Stimulated activated CD8-positive, alpha-beta memory T cell treated with anti-CD3 and anti-CD28 coated beads, Interleukin-15, amount 100 ng/mL, for 4 hours (primary cell): ENCODE measurements around the gene HS3ST3A1.

ENCODE experiments used
- DNase-seq, 2 donors: peaks; one replicate each; pipeline ENCODE4 v3.0.0-alpha.2; 2020; ENCODE audit warnings: low read depth in 2 of 2

Gene HS3ST3A1

DNA sequence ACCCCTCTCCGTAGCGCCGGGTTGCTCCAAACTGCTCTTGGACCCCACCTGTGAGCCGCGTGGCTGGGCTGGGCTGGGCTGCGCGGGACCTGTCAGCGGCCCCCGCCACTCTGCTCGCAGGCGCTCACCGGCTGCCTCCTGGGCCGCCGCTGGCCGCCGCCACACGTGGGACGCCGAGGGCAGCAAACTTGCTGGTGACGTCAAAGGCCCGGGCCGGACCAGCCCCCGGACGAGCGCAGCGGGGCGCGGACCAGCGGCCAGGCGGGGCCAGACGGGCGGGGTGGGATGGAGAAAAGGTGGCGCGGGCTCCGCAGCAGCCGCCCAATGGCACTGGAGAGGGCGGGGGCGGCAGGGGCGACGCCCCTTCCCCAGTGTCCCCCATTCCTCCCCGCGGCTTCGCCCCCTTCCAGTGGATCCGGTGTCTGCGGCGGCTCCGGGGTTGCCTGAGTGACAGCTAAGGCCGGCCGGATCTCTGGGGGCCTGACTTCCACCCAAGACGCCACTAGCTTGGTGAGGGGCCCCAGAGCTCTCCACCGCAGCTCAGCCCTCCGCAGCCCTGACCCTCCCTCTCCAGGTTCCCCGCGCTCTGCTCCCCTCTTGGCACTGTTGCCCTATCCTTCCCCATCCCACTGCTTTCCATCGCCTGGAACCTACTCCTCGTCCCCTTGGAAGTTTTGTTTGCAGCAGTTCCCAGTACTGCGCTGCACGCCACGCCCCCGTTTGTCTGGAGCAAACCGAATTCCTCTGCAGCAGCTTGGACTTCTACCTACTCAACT is at the start of gene HS3ST3A1:
Gene HS3ST3A1 (minus strand): TSS at position 154 of the 776 bp plus-strand sequence. CDS start 800 bp downstream, outside the sequence.
- no peak for DNase-seq

DNA sequence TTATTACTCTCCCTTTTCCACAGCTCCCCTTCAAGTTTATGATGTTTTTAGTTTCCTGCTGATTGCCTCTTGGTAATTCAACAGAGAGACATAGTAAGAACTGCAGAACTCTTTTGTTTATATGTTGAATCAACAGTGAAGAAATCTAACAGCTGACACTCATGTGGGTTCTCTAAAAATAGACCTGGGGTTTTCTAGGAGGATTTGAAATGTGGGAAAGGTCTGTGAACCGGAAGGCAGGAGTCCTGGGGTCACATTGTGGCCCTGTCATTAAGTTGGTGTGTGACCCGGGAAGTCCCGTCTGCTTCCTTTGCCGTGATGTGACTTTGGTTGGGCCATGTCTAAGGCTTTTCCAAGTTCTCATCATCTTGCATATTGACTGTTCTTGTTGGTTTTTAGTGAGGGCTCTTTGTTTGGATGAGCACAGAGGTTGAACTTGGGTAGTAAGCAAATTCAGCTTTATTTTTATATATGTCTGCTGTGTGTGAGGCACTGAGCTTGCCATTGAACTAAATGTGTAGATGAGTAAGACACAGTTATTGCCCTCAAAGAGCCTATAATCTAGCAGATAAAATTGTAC is 48.5 kb upstream of the HS3ST3A1 start:
- DNase-seq, result no peak

DNA sequence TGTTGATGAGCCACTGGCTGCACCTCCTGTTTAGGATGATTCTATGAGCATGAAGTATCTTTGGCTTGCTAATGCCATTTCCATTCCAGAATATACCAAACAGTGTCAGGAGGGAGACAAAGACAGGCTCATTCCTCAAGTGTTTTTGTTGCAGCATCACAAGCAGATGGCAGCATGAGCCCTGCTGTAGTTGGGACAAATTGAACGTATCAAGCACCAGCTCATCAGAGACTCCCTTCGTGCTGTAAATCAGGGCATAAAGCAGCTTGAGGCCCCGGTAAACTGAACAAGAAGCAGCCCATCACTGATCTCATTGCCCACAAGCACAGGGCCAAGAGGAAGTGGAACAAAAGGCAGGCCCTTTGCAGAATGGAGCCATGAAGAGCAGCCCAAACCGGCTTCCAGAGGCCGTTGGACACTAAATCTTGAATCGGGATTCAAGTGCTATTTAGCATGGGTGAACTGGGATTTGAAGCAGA is 45.9 kb upstream of the HS3ST3A1 start:
- no peak for DNase-seq

DNA sequence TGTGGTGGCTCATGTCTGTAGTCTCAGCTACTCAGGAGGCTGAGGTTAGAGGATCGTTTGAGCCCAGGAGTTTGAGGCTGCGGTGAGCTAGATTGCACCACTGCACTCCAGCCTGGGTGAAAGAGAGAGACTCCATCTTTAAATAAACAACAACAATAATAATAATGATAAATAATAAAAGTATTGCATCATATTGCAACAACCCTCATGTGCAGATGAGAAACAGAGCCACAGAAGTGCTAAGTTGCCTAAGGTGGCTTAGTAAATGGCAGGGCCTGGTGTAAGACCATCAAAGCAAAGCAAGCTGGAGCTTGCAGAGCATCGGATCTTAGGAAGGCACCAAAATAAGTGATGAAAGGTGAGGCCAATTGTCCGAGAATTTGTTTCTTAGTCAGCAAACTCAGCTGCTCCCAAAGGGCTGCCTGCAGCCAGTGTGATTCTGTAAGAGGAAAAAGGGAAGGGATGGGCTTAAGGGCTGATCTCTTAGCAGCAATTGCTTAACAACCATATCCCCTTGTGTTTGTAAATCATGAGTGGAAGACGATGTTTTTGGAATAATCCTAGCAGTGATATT is 45.3 kb upstream of the HS3ST3A1 start:
- DNase-seq, result no peak

DNA sequence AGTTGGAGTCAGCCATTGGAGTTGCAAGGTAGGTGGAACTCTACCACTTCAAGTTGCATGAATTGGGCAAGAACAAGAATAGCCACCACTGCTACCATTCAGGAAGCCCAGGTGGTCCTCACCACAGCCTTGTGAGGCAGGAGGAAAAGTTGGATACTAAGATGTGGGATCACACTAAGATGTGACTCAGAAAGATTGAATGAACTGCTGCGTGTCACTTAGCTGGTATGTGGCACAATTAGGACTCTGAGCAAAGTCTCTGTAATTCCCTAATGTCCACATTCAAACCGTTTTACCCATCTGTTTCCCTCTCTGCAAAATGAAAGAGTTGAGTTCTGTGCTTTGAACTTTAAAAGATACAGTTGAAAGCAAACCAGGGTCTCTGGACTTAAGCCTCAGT is 44.7 kb upstream of the HS3ST3A1 start:
- DNase-seq, result no peak

DNA sequence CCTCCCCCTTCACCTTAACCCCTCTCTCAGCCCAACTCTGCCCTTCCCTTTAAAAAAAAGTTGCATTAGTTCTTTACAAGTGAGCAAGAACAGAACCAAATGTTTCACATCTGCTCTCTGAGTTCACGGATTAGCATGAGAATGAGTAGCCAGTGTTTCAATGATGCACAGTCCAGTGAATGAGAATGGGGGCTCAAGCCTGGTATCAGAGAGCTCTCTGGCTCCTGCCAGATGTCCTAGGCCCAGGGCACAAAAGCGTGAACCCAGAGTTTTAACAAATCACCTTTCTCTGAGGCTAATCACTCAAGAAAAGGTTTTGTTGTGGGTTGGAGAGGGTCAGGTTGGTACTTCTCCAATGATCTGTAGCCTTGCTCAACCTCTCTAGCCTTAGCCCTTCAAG is 41.5 kb upstream of the HS3ST3A1 start:
- no peak for DNase-seq

DNA sequence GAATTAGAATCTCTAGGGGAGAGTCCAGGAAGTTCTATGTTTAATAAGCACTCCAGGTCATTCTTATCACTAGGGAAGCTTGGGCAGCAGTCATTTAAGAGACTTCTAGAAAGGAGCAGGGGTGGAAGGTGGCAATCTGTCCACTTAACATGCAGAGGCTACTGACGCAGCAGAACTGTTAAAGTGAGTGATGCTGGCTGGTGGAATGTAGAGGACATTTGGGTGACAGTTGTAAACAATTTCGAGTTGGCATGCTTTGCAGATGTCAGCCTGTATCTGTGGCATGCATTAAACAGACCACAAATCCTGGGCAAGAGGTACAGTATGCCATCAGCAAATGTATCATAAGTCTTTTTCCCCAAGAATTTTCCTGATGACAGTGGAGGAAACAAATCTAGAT is 40.5 kb upstream of the HS3ST3A1 start:
- no peak for DNase-seq

DNA sequence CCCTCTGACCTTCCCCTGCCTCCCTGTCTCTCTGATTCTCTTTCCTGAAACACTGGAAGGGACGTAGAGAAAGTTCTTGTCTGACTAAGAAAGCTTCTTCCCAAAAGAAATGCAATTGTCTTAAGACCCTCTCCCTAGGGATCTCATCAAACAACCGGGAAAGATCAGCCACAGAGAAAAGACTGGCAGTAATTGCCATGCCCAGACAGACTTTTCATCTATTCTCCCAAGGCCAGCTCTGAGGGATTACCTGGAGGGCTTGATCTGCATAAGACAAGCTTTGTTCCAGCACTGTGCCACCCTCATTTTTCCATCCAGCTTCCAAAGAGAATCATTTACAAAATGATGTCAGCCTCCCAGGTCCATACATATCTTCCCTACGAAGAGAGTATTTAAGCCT is 38.8 kb upstream of the HS3ST3A1 start:
- no peak for DNase-seq

DNA sequence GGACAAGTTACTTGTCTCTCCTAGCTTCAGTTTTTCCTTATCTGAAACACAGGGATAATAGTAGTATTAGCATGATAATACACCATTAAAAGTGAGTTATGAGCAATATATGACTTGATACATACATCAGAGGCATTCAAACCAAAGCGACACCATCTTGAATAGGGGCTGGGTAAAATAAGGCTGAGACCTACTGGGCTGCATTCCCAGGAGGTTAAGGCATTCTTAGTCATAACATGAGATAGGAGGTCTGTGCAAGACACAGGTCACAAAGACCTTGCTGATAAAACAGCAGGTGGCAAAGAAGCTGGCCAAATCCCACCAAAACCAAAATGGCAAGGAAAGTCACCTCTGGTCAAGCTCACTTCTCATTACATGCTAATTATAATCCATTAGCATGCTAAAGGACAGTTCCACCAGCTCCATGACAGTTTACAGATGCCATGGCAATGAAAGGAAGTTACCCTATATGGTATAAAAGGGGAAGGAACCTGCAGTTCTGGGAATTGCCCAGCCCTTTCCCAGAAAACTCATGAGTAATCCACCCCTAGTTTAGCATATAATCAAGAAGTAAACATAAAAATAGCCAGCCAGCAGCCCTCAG is 37.2 kb upstream of the HS3ST3A1 start:
- no peak for DNase-seq

DNA sequence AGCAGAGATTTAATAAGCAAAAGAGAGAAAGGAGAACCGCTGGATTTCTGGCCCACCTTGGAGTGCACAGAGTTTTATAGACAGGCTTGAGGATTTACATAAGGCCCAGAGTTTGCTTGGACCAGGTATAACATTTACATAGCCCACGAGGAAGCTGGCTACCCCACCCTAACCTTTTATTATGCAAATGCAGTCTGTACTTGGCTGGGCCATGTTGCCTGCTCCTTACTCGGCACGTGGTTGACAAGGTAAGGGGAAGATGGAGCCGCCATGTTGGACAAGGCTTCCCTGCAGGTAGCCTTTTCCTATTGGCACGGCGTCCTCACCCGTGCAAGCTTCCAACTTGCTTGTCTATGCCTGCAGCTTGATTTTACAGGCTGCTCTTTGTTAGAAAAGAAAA is 35.2 kb upstream of the HS3ST3A1 start:
- no peak for DNase-seq

DNA sequence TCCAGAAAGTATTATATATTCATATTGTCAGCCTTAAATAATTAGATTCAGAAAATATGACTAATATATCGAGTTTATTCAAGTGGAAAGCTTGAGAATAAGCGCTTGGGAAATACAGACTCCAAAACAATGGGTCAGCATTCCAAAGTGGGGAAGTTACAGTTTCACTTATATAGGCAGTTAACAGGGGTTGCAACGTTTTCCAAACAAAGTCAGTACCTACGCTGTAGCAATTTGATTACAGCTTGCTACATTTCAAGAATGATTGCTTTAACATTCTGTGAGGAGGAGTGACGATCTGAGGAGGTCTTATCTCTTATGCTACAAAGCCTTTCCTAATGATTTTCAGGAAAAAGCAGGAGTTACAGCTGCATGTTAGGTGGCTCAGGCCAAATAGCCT is 34.2 kb upstream of the HS3ST3A1 start:
- DNase-seq, result no peak

DNA sequence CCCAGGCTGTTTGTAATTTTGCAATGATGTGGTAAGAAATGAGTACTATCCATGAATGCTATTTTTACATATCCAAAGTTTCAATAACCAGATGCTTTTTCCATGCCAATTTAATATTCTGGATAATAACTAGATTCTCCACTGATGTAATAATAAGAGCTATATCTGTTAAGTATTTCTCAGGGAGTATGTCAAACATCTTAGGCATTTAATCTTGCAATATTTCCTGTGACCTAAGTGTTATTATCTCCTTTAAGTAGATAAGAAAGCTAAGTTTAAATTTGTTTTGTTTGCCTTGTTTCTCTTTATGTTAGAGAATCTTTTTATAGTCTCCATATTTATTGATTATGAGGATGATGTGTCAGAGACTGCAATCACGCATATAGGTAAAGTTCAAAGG is 32.3 kb upstream of the HS3ST3A1 start:
- DNase-seq, result no peak

DNA sequence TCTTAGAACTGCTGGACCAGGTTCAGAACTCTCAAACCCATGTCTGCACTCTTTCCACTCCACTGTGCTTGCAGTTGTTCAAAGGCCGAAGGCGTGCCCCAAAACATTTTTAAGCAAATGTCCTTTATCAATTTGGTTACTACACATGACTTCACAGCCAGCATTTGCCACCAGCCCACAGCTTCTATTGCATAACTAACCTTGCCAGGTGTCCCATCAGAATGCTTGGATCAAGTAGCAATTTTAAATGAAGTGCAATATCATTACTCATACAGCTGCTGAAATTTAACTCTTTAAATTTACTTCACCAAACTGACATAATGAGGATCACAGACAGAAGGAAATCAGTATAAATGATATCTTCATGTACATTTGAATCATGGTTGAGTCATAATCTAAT is 29.8 kb upstream of the HS3ST3A1 start:
- DNase-seq, result no peak

DNA sequence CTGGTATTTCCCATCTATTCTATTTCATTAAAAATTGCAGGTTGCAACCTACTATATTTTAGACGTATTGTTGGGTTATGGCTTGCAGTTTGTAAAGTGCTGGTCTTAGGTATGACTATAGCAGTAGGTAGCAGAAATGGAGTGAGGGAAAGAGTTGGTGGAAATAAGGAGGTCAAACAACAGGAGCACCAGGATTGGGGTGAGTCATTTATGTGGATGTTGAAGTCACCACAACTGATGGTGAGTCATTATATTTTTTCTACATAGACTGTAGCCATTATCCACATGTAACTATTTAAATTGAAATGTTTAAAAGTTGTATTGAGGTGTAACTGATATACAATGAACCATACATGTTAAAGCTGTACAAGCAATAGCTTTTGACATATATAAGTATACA is 25.0 kb upstream of the HS3ST3A1 start:
- no peak for DNase-seq

DNA sequence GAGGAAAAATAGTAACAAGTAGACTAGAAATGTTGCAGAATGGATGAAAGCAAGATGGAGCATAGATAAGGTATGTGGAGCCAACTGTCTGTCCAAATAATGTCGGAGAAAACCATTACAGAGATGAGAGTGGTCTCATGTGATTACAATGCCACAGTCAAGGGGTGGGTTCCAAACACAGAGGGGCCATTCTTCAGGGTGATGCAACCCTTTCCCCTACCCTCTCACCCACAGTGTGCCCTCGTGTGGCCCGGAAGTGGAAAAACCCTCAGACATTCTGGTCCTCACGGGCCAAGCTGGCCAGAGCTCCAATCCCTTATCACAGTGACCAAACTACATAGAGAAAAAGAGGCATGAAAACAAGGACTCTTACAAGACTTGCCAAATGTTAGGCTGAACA is 17.7 kb upstream of the HS3ST3A1 start:
- no peak for DNase-seq

DNA sequence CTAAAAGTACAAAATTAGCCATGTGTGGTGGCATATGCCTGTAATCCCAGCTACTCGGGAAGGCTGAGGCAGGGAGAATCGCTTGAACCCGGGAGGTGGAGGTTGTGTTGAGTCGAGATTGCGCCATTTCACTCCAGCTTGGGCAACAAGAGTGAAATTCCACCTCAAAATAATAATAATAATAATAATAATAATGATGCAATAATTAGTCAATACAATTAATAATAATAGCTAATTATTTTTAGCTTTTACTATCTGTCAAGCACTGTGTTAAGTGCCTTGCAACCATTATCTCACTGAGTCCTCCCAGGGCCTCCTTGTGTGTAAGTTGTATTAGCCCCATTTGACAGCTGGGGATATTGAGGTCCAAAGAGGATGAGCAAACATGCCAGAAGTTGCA is 14.3 kb upstream of the HS3ST3A1 start:
- DNase-seq, result no peak

DNA sequence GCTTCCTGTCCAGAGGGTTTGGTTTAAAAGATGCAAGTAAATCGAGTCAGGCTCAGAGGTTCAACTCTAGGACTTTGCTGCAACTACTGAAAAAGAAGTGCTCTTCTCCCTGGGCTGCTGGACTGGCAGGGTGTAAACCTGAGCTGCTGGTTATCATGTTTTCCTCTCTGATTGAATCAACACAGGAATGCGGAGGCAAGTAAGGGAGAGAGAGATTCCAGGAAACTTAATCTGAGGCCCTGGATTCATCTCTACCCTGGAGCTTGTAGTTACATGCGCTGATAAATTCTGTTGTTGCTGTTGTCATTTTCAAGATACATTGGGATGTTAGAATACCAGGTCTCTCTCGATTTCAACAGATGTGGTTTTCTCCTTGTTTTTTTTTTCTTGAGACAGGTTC is 8.2 kb upstream of the HS3ST3A1 start:
- DNase-seq, result no peak

DNA sequence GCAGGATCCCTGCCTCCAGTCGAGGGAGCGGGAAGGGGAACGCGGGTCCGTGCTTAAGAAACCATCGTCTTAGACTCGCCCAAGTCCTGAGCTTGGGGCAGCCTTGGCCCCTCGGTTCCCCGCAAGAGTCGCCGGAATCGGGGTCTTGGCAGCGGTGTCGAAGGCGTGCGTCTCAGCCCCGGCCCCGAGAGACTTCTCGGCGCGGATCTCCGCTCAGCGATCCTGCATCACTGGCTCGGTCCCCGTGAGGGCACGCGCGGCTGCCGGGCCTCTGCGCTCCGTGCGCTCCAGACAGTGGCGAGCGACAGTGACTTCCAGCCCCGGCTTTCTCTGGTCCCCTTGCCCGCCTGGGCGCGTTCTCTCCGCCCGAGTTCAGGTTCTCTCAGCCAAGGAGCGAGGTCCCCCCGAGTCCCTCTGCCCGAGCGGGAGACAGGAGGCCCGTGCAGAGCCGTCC is 380 bp downstream of the HS3ST3A1 start:
- DNase-seq, result no peak

DNA sequence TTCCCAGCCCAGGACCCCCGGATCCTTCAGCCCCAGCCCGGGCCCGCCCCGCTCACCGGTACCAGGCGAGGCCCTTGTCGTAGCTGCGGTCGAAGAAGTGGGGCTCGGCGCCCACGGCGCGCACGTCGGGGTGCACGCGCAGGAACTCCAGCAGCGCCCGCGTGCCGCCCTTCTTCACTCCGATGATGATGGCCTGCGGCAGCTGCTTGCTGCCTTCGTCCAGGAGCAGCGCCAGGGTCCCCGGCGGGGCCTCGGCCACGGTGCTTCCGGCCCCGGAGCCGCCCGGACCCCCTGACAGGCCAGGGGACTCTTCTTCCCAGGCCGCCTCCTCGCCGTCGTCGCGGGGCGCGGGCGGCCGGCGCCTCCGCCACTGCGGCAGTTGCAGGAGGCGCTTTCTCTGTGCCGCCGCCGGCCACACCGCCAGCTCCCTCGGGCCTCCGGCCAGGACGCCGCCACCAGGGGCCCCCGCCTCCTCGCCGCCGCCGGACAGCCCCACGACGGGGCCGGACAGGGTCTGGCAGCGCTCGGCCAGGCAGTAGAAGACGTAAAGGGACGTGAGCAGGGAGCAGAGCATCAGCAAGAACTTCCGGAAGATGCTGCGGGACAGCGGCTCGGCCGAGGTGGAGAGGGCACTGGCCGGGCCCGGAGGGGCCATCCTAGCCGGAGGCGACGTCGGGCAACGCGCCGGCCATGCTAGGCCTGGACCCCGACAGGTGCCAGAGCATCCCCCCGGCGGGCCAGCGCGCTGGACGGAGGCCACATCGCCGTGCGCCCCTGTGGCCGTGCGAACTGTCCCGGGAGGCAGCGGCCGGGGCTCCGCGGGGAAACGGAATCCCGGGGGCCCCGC is 1.0 kb downstream of the HS3ST3A1 start:
- DNase-seq, result no peak

DNA sequence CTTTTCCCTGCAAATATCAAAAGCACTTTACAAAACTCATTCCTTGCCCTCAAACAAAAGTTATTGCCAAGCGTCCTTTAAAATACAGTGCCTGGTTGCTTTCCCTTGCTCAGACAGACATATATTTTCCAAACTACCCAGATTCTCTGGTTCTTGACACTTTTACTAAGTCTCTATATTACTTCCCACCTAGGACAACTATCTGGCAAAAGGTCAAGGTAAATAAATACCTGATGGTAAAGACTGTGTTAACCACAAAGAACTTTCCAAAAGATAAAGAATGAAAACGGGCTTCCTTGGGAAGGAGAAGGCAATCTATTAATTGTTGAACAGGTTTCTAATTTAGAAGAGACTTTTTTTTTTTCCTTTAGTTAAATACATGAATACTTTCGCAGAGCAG is 1.9 kb downstream of the HS3ST3A1 start:
- DNase-seq, result no peak

DNA sequence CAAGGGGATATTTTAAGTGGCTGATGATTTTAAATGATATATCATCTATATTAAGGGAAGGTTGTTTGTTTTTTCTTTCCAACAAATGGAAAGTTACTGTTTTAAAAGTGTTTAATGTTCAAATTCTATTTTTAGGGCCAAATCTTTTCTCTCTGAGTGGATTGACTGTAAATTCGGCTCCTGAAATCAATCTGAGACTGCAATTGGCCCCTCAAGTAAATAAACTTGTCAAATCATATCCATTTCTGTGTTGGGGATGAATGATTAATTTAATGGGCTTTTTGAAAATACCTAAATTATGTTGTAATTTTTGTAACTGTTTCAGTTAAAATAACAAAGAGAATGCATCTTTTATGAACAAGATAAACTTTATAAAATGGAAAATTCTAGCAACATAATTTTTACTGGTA is 2.6 kb downstream of the HS3ST3A1 start:
- no peak for DNase-seq
